Stimulated activated CD4-positive, alpha-beta T cell treated with anti-CD3 and anti-CD28 coated beads, Interleukin-4, amount 100 ng/mL, for 1 hour (primary cell): ENCODE measurements around the gene ZFYVE9.
"Not testable (repeated sequence)": the region's sequence is repeated elsewhere in the genome, so short reads cannot be mapped to it uniquely, and the experiment has no call there.

Source experiments
- DNase-seq: peaks from one replicate; pipeline ENCODE4 v3.0.0-alpha.2; 2020

Gene ZFYVE9

GRCh38 chr1:52191395-52191965, 49.6 kb downstream of the ZFYVE9 start:
- no peak for DNase-seq

GRCh38 chr1:52192024-52192423, 50.1 kb downstream of the ZFYVE9 start:
- DNase-seq: no peak

DNA sequence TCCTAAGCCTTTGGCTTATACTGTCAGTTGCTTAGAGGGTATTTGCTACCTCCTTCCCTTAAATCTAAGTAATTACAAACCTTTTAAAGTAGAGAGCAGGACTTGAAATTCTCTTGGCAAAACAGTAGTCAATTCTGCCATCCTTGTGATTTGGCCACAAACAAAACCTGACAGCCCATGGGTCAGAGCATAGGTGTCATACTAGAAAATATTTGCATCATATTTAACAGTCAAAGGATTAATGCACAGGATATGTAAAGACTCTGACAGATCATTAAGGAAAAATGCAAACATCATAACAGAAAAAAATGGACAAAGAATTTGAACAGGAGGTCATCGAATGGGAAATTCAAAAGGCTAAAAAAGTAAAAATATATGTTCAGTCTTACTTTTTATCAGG, 50.5 kb downstream of the ZFYVE9 start:
- DNase-seq: no peak

DNA sequence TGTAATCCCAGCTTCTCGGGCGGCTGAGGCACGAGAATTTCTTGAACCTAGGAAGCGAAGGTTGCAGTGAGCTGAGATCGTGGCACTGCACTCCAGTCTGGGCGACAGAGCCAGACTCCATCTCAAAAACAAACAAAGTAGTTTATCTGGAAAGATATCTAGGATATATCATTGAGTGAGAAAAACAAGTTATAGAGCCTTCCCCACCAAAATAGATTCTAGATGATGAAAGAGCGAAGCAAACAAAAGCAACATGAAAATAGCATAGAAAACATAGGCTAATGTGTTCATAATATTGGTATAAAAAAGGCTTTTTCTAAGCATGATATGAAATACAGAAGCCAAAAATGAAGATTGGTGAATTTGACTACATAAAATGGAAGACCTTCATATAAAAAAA, 52.1 kb downstream of the ZFYVE9 start:
- no peak for DNase-seq

GRCh38 chr1:52195161-52195560, 53.3 kb downstream of the ZFYVE9 start:
- DNase-seq: no peak

- DNase-seq: no peak
Measured at GRCh38 chr1:52203935-52204625, 62.2 kb downstream of the ZFYVE9 start.

GRCh38 chr1:52204696-52205095, 62.8 kb downstream of the ZFYVE9 start:
- no peak for DNase-seq

- not testable (repeated sequence) for DNase-seq
Measured at GRCh38 chr1:52206686-52207085, 64.8 kb downstream of the ZFYVE9 start.

DNA sequence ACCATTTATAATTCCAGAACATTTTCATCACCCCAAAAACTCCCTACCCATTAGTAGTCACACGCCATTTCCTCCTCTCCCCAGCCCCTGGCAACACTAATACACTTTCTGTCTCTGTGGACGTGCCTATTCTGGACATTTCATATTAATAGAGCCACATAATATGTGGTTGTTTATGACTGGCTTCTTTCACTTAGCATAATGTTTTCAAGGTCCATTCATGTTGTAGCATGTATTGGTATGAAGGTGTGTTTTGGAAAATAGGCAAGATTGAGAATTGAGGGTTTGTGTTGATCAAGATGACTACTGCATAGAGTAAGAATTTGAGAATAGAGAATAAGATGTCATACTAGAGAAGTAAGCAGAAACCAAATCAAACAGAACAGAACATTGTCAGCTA, 67.5 kb downstream of the ZFYVE9 start:
- DNase-seq: no peak

DNA sequence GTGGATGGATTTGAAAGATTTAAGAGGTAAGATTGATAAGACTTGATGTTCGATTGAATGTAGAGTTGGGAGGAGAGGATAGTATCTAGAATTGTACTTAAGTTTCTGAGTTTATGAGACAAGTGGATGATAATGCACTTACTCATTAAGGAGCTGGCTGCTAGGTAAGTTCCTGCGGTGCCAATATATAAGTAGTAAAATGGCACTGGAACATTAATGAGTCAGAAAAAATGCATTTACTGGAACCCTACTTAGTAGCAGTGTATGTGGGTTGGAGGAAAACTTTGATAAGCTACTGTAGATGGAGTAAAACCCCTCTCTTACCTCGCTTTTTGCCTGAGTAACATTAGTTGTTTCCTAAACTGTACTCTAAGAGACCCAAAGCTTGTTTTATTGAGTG, 68.2 kb downstream of the ZFYVE9 start:
- DNase-seq: no peak

DNA sequence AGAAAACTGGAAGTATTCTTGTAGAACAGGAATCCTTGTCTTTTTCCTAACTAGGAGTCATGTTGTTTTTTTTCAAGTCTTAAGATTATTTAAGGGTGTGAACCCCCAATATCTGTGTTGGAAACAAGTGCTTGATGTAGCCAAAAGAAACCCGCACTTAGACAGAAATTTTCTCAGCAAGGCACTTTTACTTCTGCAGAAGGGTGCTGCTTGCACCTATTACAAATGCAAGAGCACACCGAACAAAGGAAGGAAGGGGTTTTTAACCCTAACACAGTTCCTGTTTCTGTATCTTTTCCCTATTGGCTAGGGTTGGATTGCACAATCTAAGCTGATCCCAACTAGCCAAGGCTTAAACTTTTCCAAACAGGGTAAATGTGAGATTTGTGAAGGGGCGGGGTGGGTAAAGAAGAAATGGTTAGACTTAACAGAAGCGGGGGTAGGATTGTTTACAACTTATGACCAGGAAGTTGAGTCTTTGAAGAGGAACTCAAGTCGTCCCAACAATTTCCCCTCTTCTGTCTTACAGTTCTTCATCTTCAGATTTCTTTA, 75.1 kb downstream of the ZFYVE9 start:
- DNase-seq: no peak

DNA sequence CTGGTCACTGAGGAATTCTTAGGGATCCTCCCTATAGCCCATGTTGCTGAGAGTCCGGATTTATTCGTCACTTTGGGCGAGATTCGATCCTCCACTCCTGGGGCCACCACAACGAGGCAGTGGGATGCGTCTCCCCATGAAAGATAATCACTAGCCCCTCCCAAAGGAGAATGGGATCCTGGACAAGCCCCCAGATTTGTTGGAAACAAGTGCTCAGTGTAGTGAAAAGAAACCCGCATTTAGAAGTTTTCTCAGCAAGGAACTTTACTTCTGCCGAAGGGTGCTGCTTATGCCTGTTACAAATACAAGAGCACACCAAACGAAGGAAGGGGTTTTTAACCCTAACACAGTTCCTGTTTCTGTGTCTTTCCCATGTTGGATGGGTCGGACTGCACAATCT, 83.3 kb downstream of the ZFYVE9 start:
- DNase-seq: no peak

GRCh38 chr1:52229494-52229893, 87.6 kb downstream of the ZFYVE9 start:
- no peak for DNase-seq

DNA sequence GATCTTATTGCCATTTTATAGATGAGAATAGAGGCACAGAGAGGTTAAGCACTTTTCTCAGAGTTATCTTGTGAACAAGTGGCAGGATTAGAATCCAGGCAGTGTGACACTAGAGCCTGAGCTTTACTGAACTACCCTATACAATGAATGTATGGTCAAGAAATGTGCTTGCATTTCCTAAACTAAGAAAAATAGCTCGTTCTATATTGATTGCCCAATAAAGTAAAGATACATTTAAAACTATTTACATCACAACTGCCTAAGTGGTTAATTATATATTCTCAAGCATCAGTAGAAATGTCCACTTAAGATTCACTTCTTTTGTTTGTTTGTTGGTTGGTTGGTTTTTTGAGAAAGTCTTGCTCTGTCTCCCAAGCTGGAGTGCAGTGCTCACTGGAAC, 91.6 kb downstream of the ZFYVE9 start:
- DNase-seq: no peak

- DNase-seq: no peak
Measured at GRCh38 chr1:52234014-52234413, 92.1 kb downstream of the ZFYVE9 start.

GRCh38 chr1:52234708-52235107, 92.8 kb downstream of the ZFYVE9 start:
- DNase-seq: no peak

DNA sequence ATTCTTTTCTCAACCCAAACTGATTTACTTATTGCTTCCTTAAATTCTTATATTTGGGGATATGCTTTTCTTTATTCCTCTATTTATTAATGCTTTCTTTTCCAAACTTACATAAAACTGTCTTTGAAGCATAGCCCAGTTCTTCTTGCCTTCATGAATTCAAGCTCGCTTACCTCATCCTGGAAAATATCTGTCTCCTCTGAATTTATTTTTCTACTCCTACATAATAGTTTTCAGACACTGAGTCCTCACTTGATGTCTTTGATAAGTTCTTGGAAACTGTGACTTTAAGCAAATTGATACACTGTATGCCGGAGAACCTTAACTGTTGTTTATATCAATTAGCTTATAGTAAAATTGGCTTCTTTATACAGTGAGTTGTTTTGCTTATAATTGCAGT, 93.8 kb downstream of the ZFYVE9 start:
- DNase-seq: no peak

DNA sequence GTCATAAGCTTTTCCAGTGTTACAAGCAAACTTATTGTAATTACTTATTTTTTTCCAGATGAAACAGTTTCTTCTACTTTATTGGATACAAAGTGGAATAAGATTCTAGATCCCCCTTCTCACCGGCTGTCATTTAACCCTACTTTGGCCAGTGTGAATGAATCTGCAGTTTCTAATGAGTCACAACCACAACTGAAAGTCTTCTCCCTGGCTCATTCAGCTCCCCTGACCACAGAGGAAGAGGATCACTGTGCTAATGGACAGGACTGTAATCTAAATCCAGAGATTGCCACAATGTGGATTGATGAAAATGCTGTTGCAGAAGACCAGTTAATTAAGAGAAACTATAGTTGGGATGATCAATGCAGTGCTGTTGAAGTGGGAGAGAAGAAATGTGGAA, 95.5 kb downstream of the ZFYVE9 start:
- DNase-seq: no peak

DNA sequence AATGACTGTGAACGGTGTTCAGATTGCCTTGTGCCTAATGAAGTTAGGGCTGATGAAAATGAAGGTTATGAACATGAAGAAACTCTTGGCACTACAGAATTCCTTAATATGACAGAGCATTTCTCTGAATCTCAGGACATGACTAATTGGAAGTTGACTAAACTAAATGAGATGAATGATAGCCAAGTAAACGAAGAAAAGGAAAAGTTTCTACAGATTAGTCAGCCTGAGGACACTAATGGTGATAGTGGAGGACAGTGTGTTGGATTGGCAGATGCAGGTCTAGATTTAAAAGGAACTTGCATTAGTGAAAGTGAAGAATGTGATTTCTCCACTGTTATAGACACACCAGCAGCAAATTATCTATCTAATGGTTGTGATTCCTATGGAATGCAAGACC, 96.6 kb downstream of the ZFYVE9 start:
- DNase-seq: no peak

GRCh38 chr1:52238887-52239707, 97.2 kb downstream of the ZFYVE9 start:
- DNase-seq: no peak

DNA sequence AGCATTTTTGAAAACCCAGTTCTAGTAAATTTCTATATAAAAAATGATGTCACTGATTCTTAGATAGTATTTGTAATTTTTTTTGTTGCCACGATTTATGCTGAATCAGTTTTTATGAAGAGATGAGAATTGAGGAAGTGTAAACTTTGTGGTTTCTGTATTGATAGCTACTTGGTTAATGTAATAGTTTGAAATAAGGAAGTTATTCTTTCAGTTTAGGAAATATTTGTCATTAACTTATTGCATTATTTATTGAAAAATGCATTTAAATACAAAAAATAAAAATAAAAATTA, 97.8 kb downstream of the ZFYVE9 start:
- no peak for DNase-seq

GRCh38 chr1:52240592-52241210, 98.8 kb downstream of the ZFYVE9 start:
- DNase-seq: no peak

DNA sequence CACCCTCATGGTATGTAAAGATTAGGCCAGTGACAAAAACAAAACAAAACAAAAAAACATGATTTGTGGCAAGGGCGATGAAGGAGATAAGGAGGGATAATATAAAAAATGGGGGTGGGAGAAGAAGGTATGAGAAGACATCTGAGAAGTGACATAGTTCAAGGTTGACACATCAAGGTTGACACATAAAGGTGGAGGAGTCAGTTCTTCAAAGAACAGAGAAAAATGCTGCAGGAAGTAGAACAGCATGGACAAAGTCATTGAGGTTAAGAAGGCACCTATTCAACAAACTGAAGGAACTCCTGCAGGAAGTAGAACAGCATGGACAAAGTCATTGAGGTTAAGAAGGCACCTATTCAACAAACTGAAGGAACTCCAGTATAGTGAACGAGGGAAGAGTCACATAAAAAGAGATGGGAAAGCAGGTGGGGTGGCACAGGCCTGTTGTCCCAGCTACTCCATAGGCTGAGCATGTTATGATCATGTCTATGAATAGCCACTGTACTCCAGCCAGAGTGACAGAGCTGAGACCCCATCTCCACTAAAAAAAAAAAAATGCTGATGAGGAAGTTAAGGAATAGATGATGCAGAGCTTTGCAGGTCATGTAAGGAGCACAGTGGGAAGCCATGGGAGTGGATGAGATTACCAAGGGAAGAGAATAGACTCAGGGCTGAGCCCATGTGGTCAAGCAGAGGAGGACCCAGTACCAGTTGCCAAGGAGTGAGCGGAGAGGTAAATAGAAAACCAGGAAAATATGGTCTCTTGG, 101.5 kb downstream of the ZFYVE9 start:
- DNase-seq: no peak
